Activated CD4-positive, alpha-beta T cell treated with anti-CD3 and anti-CD28 coated beads, Interleukin-10, Interleukin-2, amounts not matched to agents 100 ng/mL and 50 ng/mL, durations not matched to agents 16 hours and 8 hours (primary cell): ENCODE measurements around the gene LRRC75B.
"Not testable (repeated sequence)": the region's sequence is repeated elsewhere in the genome, so short reads cannot be mapped to it uniquely, and the experiment has no call there.

ENCODE experiments used
- DNase-seq: peaks from one replicate; pipeline ENCODE4 v3.0.0-alpha.2; 2020

The LRRC75B gene

GRCh38 chr22:24552503-24553286 is 40.2 kb downstream of the LRRC75B start:
- not testable (repeated sequence) for DNase-seq

DNA sequence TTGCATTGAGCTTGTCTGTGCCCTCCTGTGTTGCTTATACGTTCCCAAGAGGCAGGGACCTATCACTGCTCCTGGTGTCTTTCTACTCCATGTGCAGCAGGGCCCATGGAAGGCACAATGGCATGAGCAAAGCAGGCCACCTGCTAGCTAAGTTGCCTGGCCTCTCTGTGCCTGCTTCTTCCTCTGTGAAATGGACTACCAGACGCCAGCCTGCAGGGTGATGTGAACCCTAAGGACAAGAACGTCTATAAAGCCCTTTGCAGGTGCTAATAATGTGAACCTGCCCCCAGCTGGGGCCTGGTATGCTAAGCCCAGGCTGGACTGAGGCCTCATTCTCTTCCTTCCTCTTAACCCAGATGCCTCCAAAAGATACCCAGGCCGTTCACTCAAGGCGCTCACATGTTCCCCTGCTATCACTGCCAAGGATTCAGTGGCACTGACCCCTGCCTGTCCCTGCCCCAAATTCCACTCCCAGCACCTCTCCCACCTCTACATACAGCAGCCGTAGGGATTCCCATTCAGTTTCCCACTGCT is 41.9 kb downstream of the LRRC75B start:
- DNase-seq: no peak

- no peak for DNase-seq
Observed at GRCh38 chr22:24550028-24550901, 42.6 kb downstream of the LRRC75B start.

DNA sequence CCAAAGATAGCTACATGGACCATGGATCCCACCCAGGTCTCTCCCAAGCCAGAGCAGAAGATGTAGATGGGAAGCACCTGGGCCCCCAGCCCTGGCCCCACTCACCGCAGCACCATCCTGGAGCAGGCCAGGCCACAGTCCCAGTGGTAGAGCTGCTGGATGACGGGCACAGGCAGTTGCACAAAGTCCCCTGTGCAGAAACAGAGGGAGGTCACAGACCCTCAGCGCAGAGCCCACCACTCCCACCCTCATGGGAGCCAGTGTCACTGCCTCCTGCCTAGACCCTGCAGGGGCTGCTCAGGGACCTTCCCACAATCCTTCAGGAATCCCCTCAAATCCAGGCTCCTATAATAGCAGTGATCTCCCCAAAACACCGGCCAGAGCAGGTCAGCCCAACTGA is 44.1 kb downstream of the LRRC75B start:
- no peak for DNase-seq

GRCh38 chr22:24543679-24544243 is 49.1 kb downstream of the LRRC75B start:
- DNase-seq: no peak

- no peak for DNase-seq
Observed at GRCh38 chr22:24543185-24543601, 49.7 kb downstream of the LRRC75B start.

DNA sequence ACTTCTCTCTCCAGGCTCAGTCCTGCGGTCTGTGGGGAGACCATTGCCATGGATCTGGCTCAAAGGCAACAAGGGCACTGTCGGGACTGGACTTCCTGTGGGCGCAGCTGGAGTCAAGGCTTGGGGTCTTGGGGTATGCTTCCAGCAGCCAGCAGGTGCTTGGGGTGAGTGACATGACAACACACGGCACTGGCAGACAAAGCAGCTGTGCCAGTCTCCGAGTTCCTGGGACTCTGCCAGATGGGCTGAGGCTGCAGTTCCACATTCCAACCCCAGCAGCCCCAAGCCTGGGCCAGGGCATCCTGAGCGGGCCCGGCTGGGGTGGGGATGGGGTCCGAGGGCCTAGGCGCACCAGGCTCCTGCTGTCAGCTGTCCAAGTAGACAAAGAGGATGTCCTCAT is 50.2 kb downstream of the LRRC75B start:
- no peak for DNase-seq

DNA sequence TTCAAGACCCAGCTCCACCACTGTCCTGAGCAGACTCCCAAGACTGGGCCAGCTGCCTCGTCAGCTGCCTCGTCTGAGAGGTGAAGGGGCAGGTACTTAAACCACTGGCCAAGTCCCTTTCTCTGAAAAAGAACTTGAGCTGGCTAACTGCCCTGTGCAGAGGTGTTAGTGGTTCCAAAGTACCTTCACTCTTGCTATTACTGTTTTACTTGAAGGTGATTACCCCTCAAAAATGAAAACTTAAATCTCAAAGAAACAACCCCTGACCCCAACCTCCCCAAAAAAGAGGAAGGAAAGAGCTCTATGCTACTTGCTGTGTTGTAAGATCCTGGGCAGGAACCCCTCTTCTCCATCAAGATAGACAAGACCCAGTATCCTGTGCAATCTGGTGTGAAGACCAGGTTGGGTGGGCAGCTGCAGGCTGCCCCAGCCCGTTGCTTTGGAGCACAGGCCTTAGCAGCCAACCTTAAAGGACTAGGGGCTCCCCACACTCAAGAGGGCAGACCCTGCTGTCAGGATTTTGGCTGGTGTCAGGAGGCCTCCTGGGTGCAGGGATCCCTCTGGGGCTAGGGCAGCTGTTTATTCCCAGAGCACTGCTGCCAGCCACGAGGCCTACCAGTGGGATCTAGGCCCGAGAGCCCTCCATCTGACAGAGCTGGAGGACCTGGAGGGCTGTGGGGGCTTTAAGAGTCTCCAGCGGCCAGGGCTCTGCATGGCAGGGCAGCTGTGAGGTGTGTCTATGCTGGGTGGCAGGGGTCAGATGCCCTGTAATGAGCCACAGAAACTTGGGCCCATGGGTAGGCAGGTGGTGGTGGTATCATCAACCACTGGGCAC is 51.0 kb downstream of the LRRC75B start:
- DNase-seq: no peak

DNA sequence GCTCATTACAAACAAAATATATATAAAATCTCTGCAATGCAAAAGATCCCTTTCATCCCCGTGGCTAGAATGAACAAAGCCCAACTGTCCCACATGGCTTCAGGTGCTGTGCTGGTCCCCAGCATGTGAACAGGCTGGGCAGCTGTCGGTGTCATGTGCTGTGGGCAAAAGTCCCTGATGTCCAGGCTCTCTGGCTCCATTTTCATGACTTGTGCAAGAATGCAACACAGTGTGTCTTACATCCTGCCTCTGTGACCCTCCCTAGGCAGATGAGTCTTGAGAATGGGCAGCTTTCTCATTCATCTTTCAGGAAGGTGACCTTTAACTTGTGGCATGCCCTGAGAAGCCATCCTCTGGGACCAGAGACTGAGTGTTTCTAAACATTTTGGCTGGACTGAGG is 52.4 kb downstream of the LRRC75B start:
- no peak for DNase-seq

DNA sequence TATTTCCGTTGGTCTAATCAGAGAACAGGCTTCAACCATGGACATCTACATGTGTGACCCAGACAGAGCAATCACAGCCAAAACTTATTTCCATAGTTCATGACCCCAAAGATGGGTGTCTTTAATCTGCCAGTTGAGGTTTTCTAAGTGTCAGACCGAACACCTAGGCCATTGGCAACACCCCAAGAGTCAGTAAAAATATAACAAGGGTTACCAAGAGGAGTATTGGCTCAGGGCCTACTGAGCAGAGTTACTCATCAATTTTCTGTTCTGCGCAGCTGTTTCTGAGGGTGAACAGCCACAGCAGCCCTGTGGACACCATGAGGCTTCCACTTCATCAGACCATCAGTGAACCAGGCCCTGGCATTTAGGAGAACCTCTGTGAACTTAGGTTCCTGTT is 56.8 kb downstream of the LRRC75B start:
- no peak for DNase-seq
